H1 (cell line): Measurements from ENCODE around the gene ITGB4. TPM values are rescaled to one million over a fixed set of nuclear protein-coding genes. Genes with fewer than 3 reads are reported as not detected.

ENCODE experiments used
- CREB1 ChIP-seq: IDR thresholded peaks from 2 replicates; pipeline ENCODE4 v1.6.1; 2012; ENCODE audit warnings: inconsistent platforms
- CTBP2 ChIP-seq: IDR thresholded peaks from 2 replicates; pipeline ENCODE4 v1.7.0; 2011; ENCODE audit warnings: borderline replicate concordance, mild to moderate bottlenecking, moderate library complexity, mixed read lengths, low read length; ENCODE audit not compliant: insufficient read depth, insufficient read length
- TAF7 ChIP-seq: optimal IDR thresholded peaks from 2 replicates; pipeline ENCODE3; 2011; ENCODE audit warnings: low read depth, mild to moderate bottlenecking, inconsistent platforms, low read length, moderate library complexity, borderline replicate concordance
- YY1 ChIP-seq: IDR thresholded peaks from 2 replicates; pipeline ENCODE4 v1.6.1; 2011; ENCODE audit warnings: low read depth, mild to moderate bottlenecking, low read length
- polyA plus RNA-seq, 7 experiments: library from polyadenylated mRNA; depleted of rRNA in 3 of 7; stranded (reverse) in 5 of 7; unstranded in 2 of 7; fragments of >200 nt in 5 of 7; fragments of 200-250 nt in 2 of 7; gene quantifications; 1 replicate in 5 of 7; 2 replicates in 1 of 7; 4 replicates in 1 of 7; pipeline versions ENCODE4 v1.2.1 to v1.2.3, GENCODE V29; 2011 to 2013; ENCODE audit warnings: missing spikeins in 2 of 7, mixed read lengths in 2 of 7
- total RNA-seq: library from RNA; stranded (reverse); fragmentation: NEBNext Ultra II Directional; extraction: Animal tissue kit (Norgen Biotek cat#: 25700); gene quantifications from 2 replicates; pipeline ENCODE4 v1.2.1, GENCODE V29; 2021

Gene ITGB4
- total and polyA plus RNA-seq, 2 of the 8 experiments (the other 6 are each of a cell fraction or from before 2014, with no cell fraction given) = 5.2 to 5.6 TPM

DNA sequence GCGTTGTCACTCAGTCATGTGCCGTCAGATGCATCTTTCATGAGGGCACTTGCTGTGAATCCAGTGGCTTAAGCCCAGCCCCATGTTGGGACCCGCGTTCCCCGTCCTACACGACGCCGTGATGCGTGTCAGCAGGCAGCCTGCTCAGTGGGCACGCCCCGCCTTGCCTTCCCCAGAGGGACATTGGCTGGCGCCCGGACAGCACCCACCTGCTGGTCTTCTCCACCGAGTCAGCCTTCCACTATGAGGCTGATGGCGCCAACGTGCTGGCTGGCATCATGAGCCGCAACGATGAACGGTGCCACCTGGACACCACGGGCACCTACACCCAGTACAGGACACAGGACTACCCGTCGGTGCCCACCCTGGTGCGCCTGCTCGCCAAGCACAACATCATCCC lies 8.8 kb downstream of the ITGB4 start (continued):
- TF ChIP-seq CREB1 (no peak), CTBP2 (no peak), YY1 (no peak), TAF7 (no peak)
